Measurements from ENCODE around the gene ZNF763.

ZNF763 gene

DNA sequence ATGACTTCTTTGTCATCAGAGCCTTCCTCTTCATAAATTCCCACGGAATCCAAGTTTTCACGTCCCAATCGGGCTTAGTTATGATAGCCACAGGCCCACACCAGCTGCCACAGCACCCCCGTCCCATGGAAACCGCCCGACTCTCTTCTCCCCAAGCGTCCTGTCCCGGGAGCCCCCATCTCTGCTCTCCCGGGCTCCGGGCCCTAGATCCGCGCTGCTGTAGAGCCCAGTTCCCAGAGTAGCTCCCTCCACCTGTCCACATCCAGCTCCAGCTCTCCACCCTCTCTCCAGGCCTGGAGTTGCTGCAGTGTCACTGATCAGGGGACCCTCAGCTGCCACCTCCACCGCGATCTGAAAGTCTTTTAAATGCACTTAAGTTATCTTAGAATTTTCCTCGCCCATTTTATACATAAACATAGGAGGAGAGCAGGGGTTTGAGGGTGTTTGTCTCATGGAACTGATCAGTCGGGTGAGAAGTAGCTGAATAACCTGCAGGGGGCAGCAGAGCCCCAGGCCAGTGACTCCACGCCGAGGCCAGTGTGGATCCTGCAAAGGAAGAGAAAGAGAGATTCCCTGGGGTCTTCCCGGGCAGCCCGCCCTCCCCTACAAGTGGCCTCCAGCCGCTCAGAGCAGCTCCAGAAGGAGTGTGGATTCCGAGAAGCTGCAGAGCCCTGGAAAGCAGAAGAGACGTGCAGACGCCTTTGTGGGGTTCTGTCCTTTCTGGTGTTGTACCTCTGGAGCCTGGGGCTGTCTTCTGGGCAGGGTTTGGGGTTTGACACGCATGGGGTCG is 1.1 kb upstream of the ZNF763 start:
- FAIRE-seq (no peak), DNase-seq (ENCODE audit: insufficient read length, low spot score) (peak; percentile 73)
- peak; percentile 81 for TF ChIP-seq CTCF (IDR thresholded peaks at IDR 0.05; ENCODE audit: insufficient read depth, missing control alignments)

- DNase-seq (ENCODE audit: insufficient read length, low spot score) = no peak
- peak; percentile 20 for TF ChIP-seq CTCF (IDR thresholded peaks at IDR 0.05; ENCODE audit: insufficient read depth, missing control alignments)
- FAIRE-seq = no peak
Measured at GRCh38 chr19:11964496-11964857, 363 bp upstream of the ZNF763 start.

DNA sequence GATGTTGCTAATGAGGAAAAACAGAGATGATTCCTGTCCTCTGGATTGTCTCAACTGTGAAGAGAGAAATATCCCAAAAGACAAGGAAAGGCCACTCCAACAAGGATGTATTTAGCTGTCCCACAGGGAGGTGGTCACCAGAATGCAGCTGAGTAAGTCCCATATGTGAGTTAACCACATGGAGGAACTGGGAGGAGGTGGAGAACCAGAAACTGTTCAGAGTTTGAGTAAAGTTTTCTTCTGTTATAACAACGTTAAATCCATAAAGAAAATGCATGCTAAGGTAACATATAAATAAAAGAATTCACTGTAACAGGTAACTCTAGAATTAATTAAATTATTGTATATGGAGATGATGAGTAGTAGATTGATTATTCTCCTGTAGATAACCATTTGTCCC is 5.3 kb downstream of the ZNF763 start:
- no peak for DNase-seq (ENCODE audit: insufficient read length, low spot score)
- no peak for TF ChIP-seq CTCF (IDR thresholded peaks at IDR 0.05; ENCODE audit: insufficient read depth, missing control alignments)
- FAIRE-seq = no peak

GRCh38 chr19:11971041-11971440 is 6.2 kb downstream of the ZNF763 start:
- no peak for TF ChIP-seq CTCF (IDR thresholded peaks at IDR 0.05; ENCODE audit: insufficient read depth, missing control alignments)
- DNase-seq (ENCODE audit: insufficient read length, low spot score) (no peak), FAIRE-seq (no peak)

DNA sequence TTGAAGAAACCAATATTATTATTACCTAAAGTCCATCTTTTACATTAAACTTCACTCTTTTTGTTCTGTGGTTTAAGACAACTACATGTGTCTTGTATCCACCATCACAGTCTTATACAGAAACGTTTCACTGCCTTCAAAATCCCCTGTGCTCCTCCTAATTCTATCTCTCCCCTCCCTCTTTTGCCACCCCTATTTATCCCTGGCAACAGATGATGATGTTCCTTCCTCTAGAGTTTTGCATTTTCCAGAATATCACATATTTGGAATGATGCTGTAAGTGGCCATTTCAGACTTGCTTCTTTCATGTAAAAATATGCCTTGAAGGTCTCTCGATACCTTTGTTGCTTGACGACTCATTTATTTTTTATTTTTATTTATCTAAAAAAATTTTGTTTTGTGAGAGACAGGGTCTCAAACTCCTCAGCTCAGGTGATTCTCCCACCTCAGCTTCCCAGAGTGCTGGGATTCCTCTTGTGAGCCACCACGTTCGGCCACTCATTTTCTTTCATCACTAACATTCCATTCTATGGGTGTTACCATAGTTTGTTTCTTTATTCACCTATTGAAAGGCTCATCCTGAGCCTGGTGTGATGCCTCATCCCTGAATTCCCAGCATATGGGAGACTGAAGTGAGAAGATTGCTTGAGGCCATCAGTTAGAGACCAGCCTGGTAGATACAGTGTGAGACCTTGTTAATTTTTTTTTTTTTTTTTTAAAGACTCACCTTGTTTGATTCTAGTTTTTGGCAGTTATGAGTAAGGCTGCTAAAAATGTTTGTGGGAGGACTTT is 8.4 kb downstream of the ZNF763 start:
- no peak for FAIRE-seq
- DNase-seq (ENCODE audit: insufficient read length, low spot score) = no peak
- no peak for TF ChIP-seq CTCF (IDR thresholded peaks at IDR 0.05; ENCODE audit: insufficient read depth, missing control alignments)

GRCh38 chr19:11978492-11979100 is 13.8 kb downstream of the ZNF763 start:
- FAIRE-seq (no peak), DNase-seq (ENCODE audit: insufficient read length, low spot score) (no peak)
- no peak for TF ChIP-seq CTCF (IDR thresholded peaks at IDR 0.05; ENCODE audit: insufficient read depth, missing control alignments)

Data from D721Med (cell line).